RKO (cell line): ENCODE data around the gene USF1.
"Not testable (repeated sequence)": the region's sequence is repeated elsewhere in the genome, so short reads cannot be mapped to it uniquely, and the experiment has no call there.

Experiments used
- DNase-seq: peaks from one replicate; pipeline ENCODE4 v3.0.0-alpha.2; 2016; ENCODE audit warnings: low spot score

The USF1 gene

GRCh38 chr1:161047436-161048420 is 2.0 kb upstream of the USF1 start:
- no peak for DNase-seq

- DNase-seq: no peak
Observed at GRCh38 chr1:161046605-161047228, 940 bp upstream of the USF1 start.

- peak; percentile 90 for DNase-seq
Observed at GRCh38 chr1:161044908-161045735, 655 bp downstream of the USF1 start.

GRCh38 chr1:161044535-161044907 is 1.3 kb downstream of the USF1 start:
- DNase-seq: no peak

- DNase-seq: no peak
Observed at GRCh38 chr1:161039546-161039945, 6.2 kb downstream of the USF1 start.

- no peak for DNase-seq
Observed at GRCh38 chr1:161039154-161039545, 6.6 kb downstream of the USF1 start.

GRCh38 chr1:161038523-161039153 is 7.1 kb downstream of the USF1 start, which contains the start of gene TSTD1:
Gene TSTD1 (minus strand): TSS chr1:161038964. CDS start chr1:161038889, 75 bp downstream.
- DNase-seq: peak; percentile 76

GRCh38 chr1:161037661-161038522 is 7.9 kb downstream of the USF1 start:
- DNase-seq: no peak

GRCh38 chr1:161033751-161034150 is 12.0 kb downstream of the USF1 start:
- DNase-seq: no peak

GRCh38 chr1:161032409-161032808 is 13.4 kb downstream of the USF1 start:
- no peak for DNase-seq

GRCh38 chr1:161031874-161032273 is 13.9 kb downstream of the USF1 start:
- no peak for DNase-seq

GRCh38 chr1:161029466-161029865 is 16.3 kb downstream of the USF1 start:
- DNase-seq: not testable (repeated sequence)

- DNase-seq: not testable (repeated sequence)
Observed at GRCh38 chr1:161026954-161027353, 18.8 kb downstream of the USF1 start.

- not testable (repeated sequence) for DNase-seq
Observed at GRCh38 chr1:161022432-161022831, 23.3 kb downstream of the USF1 start.

- no peak for DNase-seq
Observed at GRCh38 chr1:161021970-161022353, 23.8 kb downstream of the USF1 start.

GRCh38 chr1:161021165-161021969 is 24.4 kb downstream of the USF1 start:
- DNase-seq: peak; percentile 42

- no peak for DNase-seq
Observed at GRCh38 chr1:161020509-161021164, 25.1 kb downstream of the USF1 start, which contains the start of gene F11R. Gene F11R (minus strand): TSS chr1:161021152. CDS start chr1:161021073, 79 bp downstream.

- no peak for DNase-seq
Observed at GRCh38 chr1:161019751-161020495, 25.9 kb downstream of the USF1 start.
